ENCODE measurements around the gene TMEM120A.
A peak's percentile ranks its signal among the peaks of the same experiment; 100 is the strongest.
"Not testable (repeated sequence)": the region's sequence is repeated elsewhere in the genome, so short reads cannot be mapped to it uniquely, and the experiment has no call there.

Gene TMEM120A

GRCh38 chr7:76020031-76020714, 25.8 kb upstream of the TMEM120A start:
- DNase-seq (ENCODE audit: low spot score), result no peak
- Histone ChIP-seq H3K4me3 (no peak overlapping the region), H3K27ac (no peak overlapping the region)
- TF ChIP-seq CTCF (IDR thresholded peaks at IDR 0.05), result peak; percentile 86

GRCh38 chr7:76018520-76018919, 24.1 kb upstream of the TMEM120A start:
- DNase-seq (ENCODE audit: low spot score); H3K4me3 ChIP-seq; H3K27ac ChIP-seq: not testable (repeated sequence)

GRCh38 chr7:76016191-76016947, 22.0 kb upstream of the TMEM120A start:
- Histone ChIP-seq H3K27ac (no peak overlapping the region), H3K4me3 (no peak overlapping the region)
- no peak for TF ChIP-seq CTCF (IDR thresholded peaks at IDR 0.05)
- no peak for DNase-seq (ENCODE audit: low spot score)

- no peak for DNase-seq (ENCODE audit: low spot score)
- no peak for TF ChIP-seq CTCF (IDR thresholded peaks at IDR 0.05)
- Histone ChIP-seq H3K27ac (peak overlapping the region; percentile 31 to 70), H3K4me3 (peak overlapping the region; percentile 40)
These were observed 17.1 kb upstream of the TMEM120A start for GRCh38 chr7:76011442-76011861.

- TF ChIP-seq CTCF (IDR thresholded peaks at IDR 0.05), result no peak
- no peak for DNase-seq (ENCODE audit: low spot score)
- Histone ChIP-seq H3K27ac (peak overlapping the region in 1 of 2 donors; percentile 70), H3K4me3 (no peak overlapping the region)
These were observed 15.5 kb upstream of the TMEM120A start for GRCh38 chr7:76009672-76010600.

- DNase-seq (ENCODE audit: low spot score), result no peak
- Histone ChIP-seq H3K4me3 (no peak overlapping the region), H3K27ac (no peak overlapping the region)
- TF ChIP-seq CTCF (IDR thresholded peaks at IDR 0.05), result no peak
These were observed 13.8 kb upstream of the TMEM120A start for GRCh38 chr7:76008156-76008687.

- DNase-seq (ENCODE audit: low spot score); H3K27ac ChIP-seq; H3K4me3 ChIP-seq: not testable (repeated sequence)
These were observed 10.6 kb upstream of the TMEM120A start for GRCh38 chr7:76005004-76005403.
